GM18861 (cell line): ENCODE measurements around the gene DCTN2.
"Not testable (repeated sequence)": the region's sequence is repeated elsewhere in the genome, so short reads cannot be mapped to it uniquely, and the experiment has no call there.

Source experiments
- ATAC-seq: cut with Tn5 transposase; IDR thresholded peaks from one replicate; pipeline ENCODE4 v1.9.1; 2021; ENCODE audit not compliant: unreplicated experiment

DCTN2 gene

DNA sequence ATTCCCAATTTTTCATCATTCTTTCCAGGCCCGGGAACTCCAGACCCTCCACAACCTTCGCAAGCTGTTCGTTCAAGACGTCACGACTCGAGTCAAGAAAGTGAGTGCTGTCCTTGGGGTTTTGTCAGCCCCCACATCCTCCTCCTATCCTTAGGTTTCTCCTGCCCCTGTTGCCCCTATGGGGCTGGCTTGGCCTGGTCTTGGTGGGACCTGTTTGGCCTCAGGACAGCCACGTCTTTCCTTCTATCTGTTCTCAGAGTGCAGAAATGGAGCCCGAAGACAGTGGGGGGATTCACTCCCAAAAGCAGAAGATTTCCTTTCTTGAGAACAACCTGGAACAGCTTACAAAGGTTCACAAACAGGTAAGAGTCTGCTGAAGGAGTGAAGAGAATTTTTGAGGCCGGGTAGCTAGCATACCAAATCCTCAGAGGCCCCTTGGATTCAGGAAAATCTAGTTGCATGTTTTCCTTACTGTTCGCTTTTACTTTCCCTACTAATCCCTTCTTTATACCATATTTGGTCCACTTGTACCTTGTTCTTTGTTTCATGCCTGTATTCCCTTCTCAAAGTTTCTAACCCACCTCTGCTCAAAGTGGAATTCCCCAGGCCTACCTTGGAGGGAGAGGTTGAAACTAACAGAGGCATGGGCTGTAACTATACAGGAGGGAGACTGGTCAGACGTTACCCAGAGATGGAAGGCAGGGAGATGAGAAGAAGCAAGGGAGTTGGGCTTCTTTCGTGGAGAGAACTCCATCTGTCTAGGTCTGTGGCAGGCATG, 31.2 kb upstream of the DCTN2 start:
- ATAC-seq = no peak

DNA sequence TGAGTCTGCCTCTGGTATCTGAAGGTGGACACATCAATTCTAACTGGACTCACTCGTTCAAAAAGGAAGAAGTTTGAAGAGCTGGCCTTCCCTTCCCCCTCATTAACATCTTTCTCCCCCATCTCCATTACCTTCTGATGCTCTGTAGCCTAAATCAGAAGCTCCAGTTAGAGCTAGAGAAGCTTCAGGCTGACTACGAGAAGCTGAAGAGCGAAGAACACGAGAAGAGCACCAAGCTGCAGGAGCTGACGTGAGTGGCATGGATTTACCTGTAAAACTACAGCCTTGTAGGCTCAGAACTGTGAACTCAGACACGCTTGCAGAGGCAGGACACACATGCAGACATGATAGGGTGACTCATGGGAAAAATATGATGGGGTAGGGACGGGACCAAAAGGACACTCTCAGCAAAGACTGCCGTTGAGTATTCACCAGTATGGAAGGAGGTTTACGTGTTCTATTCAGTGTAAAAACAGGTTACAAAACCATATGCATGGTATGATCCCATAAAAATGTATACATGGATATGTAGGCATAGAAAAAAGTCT, 29.7 kb upstream of the DCTN2 start:
- no peak for ATAC-seq

DNA sequence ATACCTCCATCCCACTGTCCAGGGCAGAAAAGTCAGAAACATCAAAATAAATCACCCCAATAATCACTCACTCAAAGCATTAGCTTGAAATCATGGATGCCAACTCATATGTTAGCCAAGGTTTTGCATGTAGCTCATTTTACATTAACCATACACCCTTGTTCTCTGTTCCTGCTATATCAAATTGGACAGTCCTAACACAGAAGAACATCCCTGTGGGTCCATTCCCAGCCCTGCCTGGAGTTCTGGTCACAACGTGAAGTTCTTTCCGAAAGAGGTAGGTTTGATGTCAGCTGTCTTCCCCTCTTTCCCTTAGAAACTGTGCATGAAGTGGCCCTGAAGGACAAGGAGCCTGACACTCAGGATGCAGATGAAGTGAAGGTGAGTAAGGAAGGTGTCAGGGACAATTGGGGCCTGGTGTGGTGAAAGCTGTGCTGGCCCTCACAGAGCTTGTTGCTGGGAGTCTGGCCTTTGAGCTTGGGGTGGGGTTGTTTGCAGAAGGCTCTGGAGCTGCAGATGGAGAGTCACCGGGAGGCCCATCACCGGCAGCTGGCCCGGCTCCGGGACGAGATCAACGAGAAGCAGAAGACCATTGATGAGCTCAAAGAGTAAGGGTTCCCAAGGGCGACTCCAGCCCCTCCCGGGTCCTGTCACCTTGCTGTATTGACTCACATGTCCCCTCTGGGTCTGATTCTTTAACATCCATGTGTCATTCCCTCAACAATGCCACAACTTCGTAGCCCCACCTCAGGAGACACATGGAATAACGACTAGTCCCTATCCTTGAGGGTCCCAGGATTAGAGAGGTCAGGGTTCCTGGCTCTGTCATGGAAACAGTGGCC, 29.0 kb upstream of the DCTN2 start:
- no peak for ATAC-seq

DNA sequence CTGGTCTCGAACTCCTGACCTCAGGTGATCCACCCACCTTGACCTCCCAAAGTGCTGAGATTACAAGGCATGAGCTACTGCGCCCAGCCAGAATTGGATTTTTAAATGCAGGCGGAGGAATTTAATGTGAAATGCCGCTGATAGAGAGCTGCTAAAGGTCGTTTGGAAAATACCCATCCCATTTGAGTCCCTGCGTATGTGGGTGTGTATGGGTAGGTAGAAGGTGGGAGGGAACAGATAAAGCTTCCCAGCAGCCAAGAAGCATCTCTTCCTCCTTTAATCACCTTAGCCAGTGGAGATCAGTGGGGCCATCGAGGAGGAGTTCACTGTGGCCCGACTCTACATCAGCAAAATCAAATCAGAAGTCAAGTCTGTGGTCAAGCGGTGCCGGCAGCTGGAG, 27.8 kb upstream of the DCTN2 start:
- no peak for ATAC-seq

DNA sequence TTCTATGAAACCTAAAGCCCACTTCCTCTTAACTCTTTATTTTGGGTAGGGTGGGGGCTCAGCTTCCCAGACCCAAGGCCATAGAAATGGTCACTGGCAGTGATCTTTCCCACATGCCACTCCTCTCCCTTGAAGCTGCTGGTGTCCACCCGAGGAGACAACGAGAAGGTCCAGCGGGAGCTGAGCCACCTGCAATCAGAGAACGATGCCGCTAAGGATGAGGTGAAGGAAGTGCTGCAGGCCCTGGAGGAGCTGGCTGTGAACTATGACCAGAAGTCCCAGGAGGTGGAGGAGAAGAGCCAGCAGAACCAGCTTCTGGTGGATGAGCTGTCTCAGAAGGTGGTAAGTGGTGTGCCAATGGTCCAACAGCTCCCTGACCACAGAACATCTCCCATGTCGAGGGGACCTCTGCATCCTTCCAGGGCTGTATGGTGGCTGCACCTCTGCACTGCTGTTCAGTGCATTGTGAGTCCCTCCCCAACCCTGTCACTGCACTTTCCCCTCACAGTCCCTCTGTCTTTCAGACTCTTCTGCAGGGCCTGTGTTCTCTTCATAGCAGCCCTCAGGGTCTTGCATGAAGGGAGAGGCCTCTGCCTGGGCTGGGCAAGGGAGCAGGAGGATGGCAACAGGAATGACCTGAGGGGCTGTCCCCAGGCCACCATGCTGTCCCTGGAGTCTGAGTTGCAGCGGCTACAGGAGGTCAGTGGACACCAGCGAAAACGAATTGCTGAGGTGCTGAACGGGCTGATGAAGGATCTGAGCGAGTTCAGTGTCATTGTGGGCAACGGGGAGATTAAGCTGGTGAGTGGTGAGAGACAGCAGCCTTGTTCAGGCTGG, 25.2 kb upstream of the DCTN2 start:
- no peak for ATAC-seq

DNA sequence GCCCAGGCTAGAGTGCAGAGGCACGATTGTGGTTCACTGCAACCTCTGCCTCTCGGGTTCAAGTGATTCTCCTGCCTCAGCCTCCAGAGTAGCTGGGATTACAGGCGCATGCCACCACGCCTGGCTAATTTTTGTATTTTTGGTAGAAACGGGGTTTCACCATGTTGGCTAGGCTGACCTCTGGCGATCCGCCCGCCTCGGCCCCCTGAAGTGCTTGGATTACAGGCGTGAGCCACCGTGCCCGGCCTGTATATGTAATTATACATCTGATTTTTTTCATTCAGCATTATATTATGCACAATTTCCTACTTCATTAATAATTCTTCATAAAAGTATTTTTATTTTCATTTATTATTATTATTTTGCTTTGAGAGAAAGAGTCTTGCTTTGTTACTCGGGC, 23.4 kb upstream of the DCTN2 start:
- ATAC-seq = not testable (repeated sequence)

DNA sequence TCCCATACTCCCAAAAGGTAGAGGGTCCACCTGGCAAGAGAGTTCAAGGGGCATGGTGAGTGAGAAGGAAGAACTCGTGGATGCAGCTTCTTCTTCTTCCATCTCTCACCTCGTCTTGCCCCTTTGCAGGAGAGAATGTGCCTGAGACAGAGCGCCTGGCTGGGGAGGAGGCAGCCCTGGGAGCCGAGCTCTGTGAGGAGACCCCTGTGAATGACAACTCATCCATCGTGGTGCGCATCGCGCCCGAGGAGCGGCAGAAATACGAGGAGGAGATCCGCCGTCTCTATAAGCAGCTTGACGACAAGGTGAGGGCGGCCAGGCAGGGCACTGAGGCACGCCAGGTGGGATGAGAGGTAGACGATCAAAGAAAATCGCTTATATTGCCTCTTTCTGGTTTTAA, 22.9 kb upstream of the DCTN2 start:
- no peak for ATAC-seq

DNA sequence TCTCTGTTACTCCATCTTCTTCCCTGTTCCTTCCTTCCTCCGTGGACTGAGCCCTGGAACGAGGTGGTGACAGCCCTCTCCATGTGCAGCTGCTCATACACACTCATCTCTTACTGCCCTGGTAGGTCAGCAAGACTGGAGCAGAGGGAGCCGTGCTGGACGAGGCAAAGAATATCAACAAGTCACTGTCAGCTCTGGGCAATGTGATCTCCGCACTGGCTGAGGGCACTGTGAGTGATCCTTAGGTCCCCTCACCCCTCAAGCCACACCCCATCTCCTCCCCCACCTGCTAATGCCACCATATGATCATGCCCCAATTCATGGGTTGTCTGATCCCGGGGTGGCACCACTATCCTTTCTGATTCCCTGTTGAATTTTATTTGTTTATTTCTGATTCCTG, 21.8 kb upstream of the DCTN2 start:
- no peak for ATAC-seq

DNA sequence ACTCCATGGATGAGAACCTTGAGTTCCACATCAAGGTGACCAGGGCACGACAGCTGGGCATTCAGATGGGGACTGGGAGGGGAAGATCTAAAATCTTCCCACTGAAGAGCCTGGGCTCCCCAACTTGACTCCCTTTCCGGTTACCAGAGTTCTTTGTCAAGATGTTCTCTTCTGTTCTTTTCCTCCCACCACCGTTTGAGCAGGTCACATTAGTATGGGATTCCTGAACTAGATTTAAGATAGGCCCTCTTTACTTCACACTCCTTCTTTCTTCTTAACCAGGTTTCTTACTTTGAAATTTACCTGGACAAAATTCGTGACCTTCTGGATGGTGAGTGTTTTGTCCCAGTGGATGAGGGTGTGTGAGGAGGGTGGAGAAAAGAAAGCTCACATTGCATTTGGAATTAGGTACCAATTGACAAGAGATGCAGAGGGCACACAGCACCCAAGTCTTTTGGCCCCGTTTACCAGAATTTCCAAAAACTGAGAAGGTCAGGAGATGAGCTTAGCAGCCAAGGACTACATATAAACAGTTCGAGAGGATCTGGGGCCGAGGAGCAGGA, 17.3 kb upstream of the DCTN2 start:
- ATAC-seq = no peak

DNA sequence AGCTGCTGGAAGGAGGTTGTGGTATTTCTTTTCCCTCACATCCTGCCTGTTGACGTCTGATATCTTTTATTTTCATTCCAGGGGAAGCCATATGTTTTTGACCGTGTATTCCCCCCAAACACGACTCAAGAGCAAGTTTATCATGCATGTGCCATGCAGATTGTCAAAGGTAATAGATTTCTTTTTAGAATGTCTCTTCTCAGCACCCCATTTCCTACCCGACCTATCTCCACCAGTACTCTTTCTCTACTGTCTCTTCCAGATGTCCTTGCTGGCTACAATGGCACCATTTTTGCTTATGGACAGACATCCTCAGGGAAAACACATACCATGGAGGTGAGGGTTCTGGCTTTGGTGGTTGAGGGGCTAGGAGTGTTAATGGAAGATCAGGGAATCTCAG, 16.4 kb upstream of the DCTN2 start:
- ATAC-seq = no peak

DNA sequence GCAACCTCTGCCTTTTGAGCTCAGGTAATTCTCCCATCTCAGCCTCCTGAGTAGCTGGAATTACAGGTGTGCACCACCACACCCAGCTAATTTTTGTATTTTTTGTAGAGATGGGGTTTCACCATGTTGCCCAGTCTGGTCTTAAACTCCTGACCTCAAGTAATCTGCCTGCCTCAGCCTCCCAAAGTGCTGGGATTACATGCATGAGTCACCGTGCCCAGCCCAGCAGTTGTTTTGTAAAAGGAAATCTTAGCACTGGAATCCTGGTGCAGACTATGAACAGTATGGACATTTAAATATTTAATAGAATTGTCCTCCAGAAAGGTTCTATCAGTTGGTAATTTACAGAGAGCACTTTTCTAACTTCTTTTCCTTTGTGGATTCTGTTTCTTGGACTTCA, 14.1 kb upstream of the DCTN2 start:
- not testable (repeated sequence) for ATAC-seq

DNA sequence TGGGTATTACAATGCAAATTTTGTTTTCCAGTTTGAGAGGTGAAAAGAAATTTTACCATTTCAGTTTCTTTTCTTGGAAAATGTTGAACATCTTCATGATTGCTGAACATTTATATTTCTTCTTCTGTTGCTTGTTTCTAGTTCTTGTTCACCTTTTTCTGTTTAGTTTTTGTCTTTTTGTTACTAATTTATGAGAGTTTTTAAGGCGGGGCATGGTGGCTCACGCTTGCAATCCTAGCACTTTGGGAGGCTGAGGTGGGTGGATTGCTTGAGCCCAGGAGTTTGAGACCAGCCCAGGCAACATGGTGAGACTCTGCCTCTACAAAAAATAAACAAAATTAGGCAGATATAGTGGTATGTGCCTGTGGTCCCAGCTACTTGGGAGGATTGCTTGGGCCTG, 13.5 kb upstream of the DCTN2 start:
- no peak for ATAC-seq

DNA sequence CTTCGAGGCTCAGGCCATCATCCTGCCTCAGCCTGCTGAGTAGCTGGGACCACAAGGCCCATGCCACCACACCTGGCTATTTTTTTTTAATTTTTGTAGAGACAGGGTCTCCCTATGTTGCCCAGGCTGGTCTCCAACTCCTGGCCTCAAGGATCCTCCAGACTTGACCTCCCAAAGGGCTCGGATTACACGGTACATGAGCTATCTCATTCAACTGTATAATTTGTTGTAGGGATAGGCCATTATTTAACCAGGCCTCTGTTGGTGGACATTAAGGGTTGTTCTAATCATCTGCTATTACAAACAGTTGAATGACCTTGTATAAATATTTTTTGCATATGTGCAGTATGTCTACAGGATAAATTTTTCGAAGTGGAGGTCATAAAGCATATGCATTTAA, 11.9 kb upstream of the DCTN2 start:
- no peak for ATAC-seq

DNA sequence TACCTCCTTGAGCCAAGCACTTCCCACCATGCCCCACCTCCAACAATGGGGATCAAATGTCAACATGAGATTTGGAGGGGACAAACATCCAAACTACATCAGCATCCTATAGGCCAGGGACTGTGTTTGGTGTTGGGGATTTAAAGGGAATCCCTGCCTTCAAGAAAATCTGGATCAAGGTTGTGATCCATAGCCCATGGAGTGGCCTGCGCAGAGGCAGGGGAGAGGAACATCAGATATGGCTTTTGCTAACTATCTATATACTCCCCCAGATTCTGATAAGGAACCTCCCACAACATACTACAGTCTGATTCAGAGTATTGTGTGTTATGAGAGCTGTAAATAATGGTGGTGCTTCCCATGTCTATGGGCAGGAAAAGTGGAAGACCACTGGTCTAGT, 7.9 kb upstream of the DCTN2 start:
- no peak for ATAC-seq

DNA sequence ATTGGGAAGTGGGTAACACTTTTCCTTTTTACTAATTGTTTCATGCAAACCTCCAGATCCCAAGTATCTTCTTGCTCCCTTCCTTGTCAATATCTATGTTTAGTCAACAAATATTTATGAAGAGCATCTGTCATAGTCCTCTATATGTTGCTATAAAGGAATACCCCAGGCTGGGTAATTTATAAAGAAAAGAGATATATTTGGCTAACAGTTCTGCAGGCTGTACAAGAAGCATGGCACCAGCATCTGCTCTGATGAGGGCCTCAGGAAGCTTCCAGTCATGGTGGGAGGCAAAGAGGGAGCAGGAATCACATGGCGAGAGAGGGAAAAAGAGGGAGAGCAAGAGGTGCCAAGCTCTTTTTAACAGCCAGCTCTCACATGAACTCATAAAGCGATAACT, 7.5 kb upstream of the DCTN2 start:
- ATAC-seq = no peak

DNA sequence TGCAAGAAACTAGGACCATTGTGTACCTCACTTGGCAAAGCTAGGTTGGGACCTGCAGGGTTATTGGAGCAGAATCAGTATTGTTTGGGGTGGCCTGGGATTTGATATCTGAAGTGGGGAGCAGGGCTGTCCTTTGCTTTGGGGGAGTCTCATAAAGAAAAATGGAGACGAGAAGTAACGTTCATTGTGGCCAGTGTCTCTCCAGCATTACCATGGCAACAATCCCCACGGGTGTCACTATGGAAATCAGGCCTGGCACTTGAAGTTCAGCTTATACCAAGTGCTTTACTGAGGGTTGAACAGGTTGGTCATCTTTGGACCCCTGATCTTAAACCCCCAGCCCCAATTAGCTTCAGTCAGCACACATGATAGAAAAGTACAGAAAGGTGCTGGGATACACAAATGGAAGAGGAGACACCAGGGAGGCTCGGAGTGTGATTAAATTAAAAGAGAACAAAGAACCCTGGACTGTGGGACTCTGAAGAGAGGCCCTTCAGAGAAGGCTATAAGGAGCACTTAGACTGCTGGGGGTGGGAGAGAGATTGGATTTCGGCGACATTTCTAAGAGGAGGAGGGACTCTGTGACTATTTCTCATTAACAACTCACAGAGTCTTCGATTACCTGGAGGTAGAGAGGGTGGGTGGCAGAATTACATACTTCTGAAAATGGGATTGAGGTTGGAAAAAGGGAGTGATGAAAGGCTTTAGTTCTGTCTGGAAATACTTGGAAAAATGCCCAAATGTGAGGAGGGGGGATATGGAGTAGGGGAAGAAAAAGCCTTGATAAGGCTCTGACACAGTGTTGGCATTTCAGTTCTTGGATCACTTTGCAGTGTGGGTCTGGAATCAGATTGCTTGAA, 6.6 kb upstream of the DCTN2 start:
- ATAC-seq = no peak

DNA sequence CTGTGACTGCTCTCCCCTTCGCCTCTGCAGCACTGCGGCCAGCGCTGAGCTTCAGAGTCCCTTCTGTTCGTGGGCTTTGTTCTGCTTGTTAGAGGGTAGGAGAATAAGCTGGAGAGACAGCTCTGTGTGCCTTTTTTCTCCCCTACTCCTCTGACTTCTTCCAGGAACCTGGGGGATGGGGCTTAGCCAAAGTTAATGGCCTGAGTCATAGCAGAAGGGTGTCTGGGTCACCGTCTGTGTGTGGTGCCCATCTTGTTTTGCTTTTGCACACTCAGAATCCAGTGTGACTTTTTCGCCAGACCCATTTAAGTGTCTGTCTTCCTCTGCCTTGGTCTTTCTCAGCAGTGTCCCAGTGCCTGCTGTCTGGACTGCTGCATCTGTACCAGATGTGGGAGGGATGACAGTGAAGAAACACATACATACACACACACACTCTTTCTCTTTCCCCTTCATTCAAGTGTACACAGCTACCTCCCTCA, 5.9 kb upstream of the DCTN2 start:
- ATAC-seq = no peak

DNA sequence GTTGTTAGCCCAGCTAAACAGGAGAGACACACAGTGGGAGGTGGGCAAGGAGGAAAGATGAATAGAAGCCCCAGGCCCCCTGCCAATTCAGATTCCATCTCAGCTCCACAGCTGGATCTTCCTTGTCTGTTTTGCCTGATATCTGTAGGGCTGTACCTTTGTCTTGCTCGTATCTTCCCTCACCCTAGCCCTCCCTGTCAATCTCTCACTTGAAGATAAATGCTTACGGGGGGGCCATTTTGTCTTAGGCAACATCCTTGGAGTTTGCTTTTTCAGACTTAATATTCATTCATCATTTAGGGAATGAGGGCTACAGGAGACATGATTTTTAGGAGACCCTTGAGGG, 5.3 kb upstream of the DCTN2 start:
- ATAC-seq = no peak

DNA sequence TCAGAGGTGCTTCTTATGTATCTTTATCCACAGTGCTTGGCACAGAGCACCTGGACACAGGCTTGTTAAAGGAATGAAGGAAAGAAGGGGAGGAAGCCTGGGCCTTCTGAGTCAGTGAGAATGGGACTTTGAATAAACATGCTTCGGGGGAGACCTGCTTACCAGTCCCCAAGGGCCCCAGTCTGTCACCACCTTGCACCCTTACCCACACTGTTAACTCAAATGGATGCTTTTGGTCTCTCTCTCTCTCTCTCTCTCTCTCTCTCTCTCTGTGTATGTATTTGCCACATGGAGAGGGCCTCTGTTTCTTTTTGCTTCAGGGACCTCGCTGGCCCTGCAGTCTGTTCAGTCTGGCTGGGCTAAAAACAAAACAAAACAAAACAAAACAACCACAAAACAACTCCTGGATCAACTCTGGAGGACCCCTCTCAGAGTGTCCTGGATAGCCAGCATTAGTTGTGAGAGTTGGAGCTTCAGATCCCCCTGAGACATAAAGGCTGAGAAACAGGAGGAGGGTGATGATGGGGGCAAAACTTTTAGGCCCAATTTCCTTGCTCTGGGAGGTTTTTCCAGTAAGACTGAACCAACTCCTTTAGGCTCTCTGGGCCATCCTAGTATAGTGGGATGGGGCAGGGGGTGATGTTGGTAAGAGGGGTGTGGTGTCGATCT, 4.8 kb upstream of the DCTN2 start:
- no peak for ATAC-seq
